ENCODE results near the gene LPIN2. TPM values are rescaled to one million over a fixed set of nuclear protein-coding genes. Genes with fewer than 3 reads are reported as not detected.

The LPIN2 gene
- total and polyA plus RNA-seq, 2 experiments from 2014 or later: 19.5 to 33.9 TPM

DNA sequence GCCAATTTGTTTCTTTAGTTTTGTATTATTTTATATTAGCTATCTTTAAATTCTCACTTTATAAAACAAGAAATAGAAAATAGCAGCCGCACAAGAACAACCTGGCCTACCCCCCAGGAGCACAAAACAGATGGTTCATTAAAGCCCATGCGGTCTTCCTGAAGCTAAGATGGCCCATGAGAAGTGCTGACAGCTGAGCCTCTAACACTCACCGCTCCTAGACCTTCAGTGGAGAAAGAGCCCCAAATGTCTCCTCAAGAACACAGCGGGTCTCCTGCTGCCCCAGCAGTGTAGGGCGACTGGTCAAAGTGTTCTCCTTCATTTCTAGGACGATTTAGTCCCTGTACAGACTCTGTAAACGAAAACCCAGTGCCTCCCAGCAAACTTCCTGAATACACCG, 45.1 kb downstream of the LPIN2 start:
- in situ Hi-C loops (cut with MboI): no loop called here
- Histone ChIP-seq H3K27me3 (replicated peaks; ENCODE audit: insufficient read depth) (no peaks in the 10 kb centered on the region), H3K36me3 (ENCODE audit: low read depth) (no peaks in the 10 kb centered on the region), H3K9ac (no peak overlapping the region), H2AFZ (no peak overlapping the region), H3F3A (ENCODE audit: insufficient read depth) (no peaks in the 10 kb centered on the region), H3K4me3 (no peak overlapping the region), H3K79me2 (ENCODE audit: insufficient read depth) (peaks cover 100% of the 10 kb centered on the region), H3K4me1 (ENCODE audit: insufficient read depth) (peaks cover 7% of the 10 kb centered on the region; the same call in 1 of the 2 replicates), H3K9me2 (ENCODE audit: insufficient read depth) (no peaks in the 10 kb centered on the region), H3K9me3 (ENCODE audit: low read depth) (no peaks in the 10 kb centered on the region), H3K27ac (no peak overlapping the region), H3K4me2 (ENCODE audit: unreplicated experiment) (no peak overlapping the region), H4K20me1 (ENCODE audit: insufficient read depth) (peaks cover 6% of the 10 kb centered on the region; the same call in 1 of the 2 replicates)
- DNase-seq: no peak
- TF ChIP-seq EZH2 (IDR thresholded peaks at IDR 0.05; ENCODE audit: insufficient read depth, poor library complexity, severe bottlenecking) (no peak), EZH2phosphoT487 (IDR thresholded peaks at IDR 0.05; ENCODE audit: insufficient read depth, low read depth) (no peak)
- WGBS, 2 experiments (ENCODE audit: low coverage in 1 of 2, low lambda C conversion rate in 2 of 2, missing lambda C conversion rate in 2 of 2): 80% methylated on average over 8 of the region's 8 CpGs

DNA sequence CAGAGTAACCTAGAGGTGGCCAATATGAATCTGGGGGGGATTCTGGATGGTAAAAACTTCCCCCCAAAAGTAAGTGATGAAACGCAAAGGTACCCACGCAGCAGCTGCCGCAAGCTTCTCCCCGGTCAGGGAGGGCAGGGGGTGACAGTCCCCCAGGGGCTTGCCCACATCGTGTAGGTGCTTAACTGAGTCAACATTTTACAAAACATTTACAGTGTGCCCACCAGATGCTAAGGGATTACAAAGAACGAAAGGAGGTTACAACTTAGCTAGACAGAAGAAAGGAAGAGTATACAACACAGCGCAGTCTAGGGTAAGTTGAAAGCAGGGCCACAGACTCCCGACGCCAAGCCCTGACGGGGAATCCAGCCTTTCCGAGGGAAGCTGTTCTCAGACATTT, 45.6 kb downstream of the LPIN2 start:
- Histone ChIP-seq H3K27me3 (replicated peaks; ENCODE audit: insufficient read depth) (no peaks in the 10 kb centered on the region), H2AFZ (no peak overlapping the region), H3K9me3 (ENCODE audit: low read depth) (no peaks in the 10 kb centered on the region), H4K20me1 (ENCODE audit: insufficient read depth) (peaks cover 6% of the 10 kb centered on the region; the same call in 1 of the 2 replicates), H3K4me3 (no peak overlapping the region), H3K4me1 (ENCODE audit: insufficient read depth) (peaks cover 2% of the 10 kb centered on the region; the same call in 1 of the 2 replicates), H3K36me3 (ENCODE audit: low read depth) (no peaks in the 10 kb centered on the region), H3K27ac (no peak overlapping the region), H3K9me2 (ENCODE audit: insufficient read depth) (no peaks in the 10 kb centered on the region), H3K79me2 (ENCODE audit: insufficient read depth) (peaks cover 100% of the 10 kb centered on the region), H3K9ac (no peak overlapping the region), H3K4me2 (ENCODE audit: unreplicated experiment) (no peak overlapping the region), H3F3A (ENCODE audit: insufficient read depth) (no peaks in the 10 kb centered on the region)
- 94% methylated on average over 11 of the region's 11 CpGs for WGBS, 2 experiments (ENCODE audit: low coverage in 1 of 2, low lambda C conversion rate in 2 of 2, missing lambda C conversion rate in 2 of 2)
- no peak for DNase-seq
- in situ Hi-C loops (cut with MboI): no loop called here
- TF ChIP-seq EZH2 (IDR thresholded peaks at IDR 0.05; ENCODE audit: insufficient read depth, poor library complexity, severe bottlenecking) (no peak), EZH2phosphoT487 (IDR thresholded peaks at IDR 0.05; ENCODE audit: insufficient read depth, low read depth) (no peak)

DNA sequence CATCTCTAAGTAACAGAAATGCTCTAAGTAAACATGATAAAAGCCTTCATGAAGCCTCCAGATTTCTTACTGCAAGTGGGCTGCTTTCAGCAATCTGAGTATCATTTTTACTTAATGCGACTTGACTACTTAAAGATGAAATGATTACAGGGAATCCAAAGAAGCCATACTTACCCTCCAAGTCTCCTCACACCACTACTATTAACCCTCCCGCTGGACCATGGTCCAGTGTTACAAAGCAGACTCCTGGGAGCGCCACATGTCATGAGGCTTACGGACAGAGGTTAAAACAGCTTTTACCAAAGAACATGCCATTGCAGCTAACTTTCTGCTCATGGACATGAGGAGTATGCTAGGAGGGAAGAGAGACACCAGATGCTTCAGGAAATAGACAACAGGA, 46.4 kb downstream of the LPIN2 start:
- Histone ChIP-seq H3K27ac (no peak overlapping the region), H3K4me2 (ENCODE audit: unreplicated experiment) (no peak overlapping the region), H3K79me2 (ENCODE audit: insufficient read depth) (peaks cover 100% of the 10 kb centered on the region), H3K27me3 (replicated peaks; ENCODE audit: insufficient read depth) (no peaks in the 10 kb centered on the region), H3K9ac (no peak overlapping the region), H3K9me3 (ENCODE audit: low read depth) (no peaks in the 10 kb centered on the region), H4K20me1 (ENCODE audit: insufficient read depth) (peaks cover 6% of the 10 kb centered on the region; the same call in 1 of the 2 replicates), H3K4me1 (ENCODE audit: insufficient read depth) (peaks cover 8% of the 10 kb centered on the region; the same call in 1 of the 2 replicates), H3K9me2 (ENCODE audit: insufficient read depth) (no peaks in the 10 kb centered on the region), H3K36me3 (ENCODE audit: low read depth) (no peaks in the 10 kb centered on the region), H3F3A (ENCODE audit: insufficient read depth) (no peaks in the 10 kb centered on the region), H2AFZ (no peak overlapping the region), H3K4me3 (no peak overlapping the region)
- in situ Hi-C loops (cut with MboI): no loop called here
- no peak for DNase-seq
- 88 to 93% methylated on average over 4 of the region's 4 CpGs for WGBS, 2 experiments (ENCODE audit: low coverage in 1 of 2, low lambda C conversion rate in 2 of 2, missing lambda C conversion rate in 2 of 2)
- TF ChIP-seq EZH2phosphoT487 (IDR thresholded peaks at IDR 0.05; ENCODE audit: insufficient read depth, low read depth) (no peak), EZH2 (IDR thresholded peaks at IDR 0.05; ENCODE audit: insufficient read depth, poor library complexity, severe bottlenecking) (no peak)

- Histone ChIP-seq H4K20me1 (ENCODE audit: insufficient read depth) (peaks cover 6% of the 10 kb centered on the region; the same call in 1 of the 2 replicates), H3K4me1 (ENCODE audit: insufficient read depth) (peaks cover 15% of the 10 kb centered on the region; the same call in 1 of the 2 replicates)
Observed at GRCh38 chr18:2965797-2966196, 47.1 kb downstream of the LPIN2 start.

More at GRCh38 chr18:2965797-2966196, 47.1 kb downstream of the LPIN2 start:
- H3K4me3 ChIP-seq: no peak overlapping the region
- H3K27ac ChIP-seq: no peak overlapping the region
- H3F3A ChIP-seq (ENCODE audit: insufficient read depth): no peaks in the 10 kb centered on the region
- WGBS, 2 experiments (ENCODE audit: low coverage in 1 of 2, low lambda C conversion rate in 2 of 2, missing lambda C conversion rate in 2 of 2): 97 to 99% methylated on average over 4 of the region's 4 CpGs
- no peak overlapping the region for H3K4me2 ChIP-seq (ENCODE audit: unreplicated experiment)
- no peak overlapping the region for H3K9ac ChIP-seq
- H3K36me3 ChIP-seq (ENCODE audit: low read depth): no peaks in the 10 kb centered on the region
- in situ Hi-C loops (cut with MboI): no loop called here
- peaks cover 100% of the 10 kb centered on the region for H3K79me2 ChIP-seq (ENCODE audit: insufficient read depth)
- H3K9me3 ChIP-seq (ENCODE audit: low read depth): no peaks in the 10 kb centered on the region
- no peak for TF ChIP-seq EZH2 (IDR thresholded peaks at IDR 0.05; ENCODE audit: insufficient read depth, poor library complexity, severe bottlenecking)
- TF ChIP-seq EZH2phosphoT487 (IDR thresholded peaks at IDR 0.05; ENCODE audit: insufficient read depth, low read depth): no peak
- no peaks in the 10 kb centered on the region for H3K27me3 ChIP-seq (replicated peaks; ENCODE audit: insufficient read depth)
- DNase-seq: no peak
- H3K9me2 ChIP-seq (ENCODE audit: insufficient read depth): no peaks in the 10 kb centered on the region
- H2AFZ ChIP-seq: no peak overlapping the region
